GM18505 (cell line): ENCODE measurements around the gene ZNF330.
A peak's percentile ranks its signal among the peaks of the same experiment; 100 is the strongest.
"Not testable (repeated sequence)": the region's sequence is repeated elsewhere in the genome, so short reads cannot be mapped to it uniquely, and the experiment has no call there.

ENCODE experiments used
- ATAC-seq: cut with Tn5 transposase; IDR thresholded peaks from one replicate; pipeline ENCODE4 v1.9.1; 2021; ENCODE audit not compliant: unreplicated experiment
- POLR2A ChIP-seq: IDR thresholded peaks from 4 replicates; pipeline ENCODE4 v1.6.1; 2011; ENCODE audit warnings: borderline replicate concordance; ENCODE audit not compliant: insufficient read depth, insufficient read length; ENCODE audit errors: extremely low read depth

The ZNF330 gene

GRCh38 chr4:141220691-141221659 is at the start of gene ZNF330:
ZNF330 (plus strand) TSS chr4:141220895; CDS start chr4:141222372, 1,477 bp downstream.
- TF ChIP-seq POLR2A, result peak; percentile 90
- ATAC-seq, result peak; percentile 90

GRCh38 chr4:141174457-141174856 is 46.2 kb upstream of the ZNF330 start:
- no peak for ATAC-seq
- no peak for TF ChIP-seq POLR2A

GRCh38 chr4:141177171-141177570 is 43.5 kb upstream of the ZNF330 start:
- ATAC-seq, result no peak
- TF ChIP-seq POLR2A, result no peak

GRCh38 chr4:141179474-141180373 is 41.0 kb upstream of the ZNF330 start:
- no peak for TF ChIP-seq POLR2A
- ATAC-seq, result no peak

- no peak for ATAC-seq
These were observed 39.5 kb upstream of the ZNF330 start for GRCh38 chr4:141180991-141181761.

GRCh38 chr4:141183491-141183890 is 37.2 kb upstream of the ZNF330 start:
- ATAC-seq, result not testable (repeated sequence)

More at GRCh38 chr4:141180991-141181761, 39.5 kb upstream of the ZNF330 start:
- TF ChIP-seq POLR2A, result no peak

GRCh38 chr4:141192564-141192963 is 28.1 kb upstream of the ZNF330 start:
- no peak for TF ChIP-seq POLR2A
- ATAC-seq, result no peak

- TF ChIP-seq POLR2A, result no peak
- ATAC-seq, result no peak
These were observed 27.1 kb upstream of the ZNF330 start for GRCh38 chr4:141193516-141194034.

GRCh38 chr4:141195095-141195707 is 25.5 kb upstream of the ZNF330 start:
- no peak for TF ChIP-seq POLR2A
- no peak for ATAC-seq

GRCh38 chr4:141196227-141196933 is 24.3 kb upstream of the ZNF330 start:
- ATAC-seq, result no peak
- TF ChIP-seq POLR2A, result no peak

- no peak for ATAC-seq
- TF ChIP-seq POLR2A, result no peak
These were observed 12.7 kb upstream of the ZNF330 start for GRCh38 chr4:141207961-141208360.

- no peak for TF ChIP-seq POLR2A
- no peak for ATAC-seq
These were observed 10.5 kb upstream of the ZNF330 start for GRCh38 chr4:141210168-141210567.
